Stomach smooth muscle (tissue), 2 donors: ENCODE results near the gene KSR2.

Experiments
- H3K27ac ChIP-seq: one replicate; pipeline ENCODE4 v1.7.0; 2013; ENCODE audit warnings: mild to moderate bottlenecking, low read length, inconsistent platforms
- H3K27me3 ChIP-seq, 2 donors: one replicate each; pipeline ENCODE4 v1.7.0; 2013; ENCODE audit warnings: low read length in 2 of 2; ENCODE audit not compliant: insufficient read depth in 2 of 2, control insufficient read depth in 1 of 2
- H3K36me3 ChIP-seq, 2 donors: one replicate each; pipeline ENCODE4 v1.7.0; 2013; ENCODE audit warnings: low read length in 2 of 2; ENCODE audit not compliant: control insufficient read depth in 2 of 2, insufficient read depth in 2 of 2
- H3K4me1 ChIP-seq: one replicate; pipeline ENCODE4 v1.7.0; 2013; ENCODE audit warnings: low read length; ENCODE audit not compliant: control insufficient read depth, insufficient read depth
- H3K4me3 ChIP-seq, 2 donors: one replicate each; pipeline ENCODE4 v1.7.0; 2013; ENCODE audit warnings: low read length in 2 of 2
- H3K9ac ChIP-seq, 2 donors: one replicate each; pipeline ENCODE4 v1.7.0; 2013; ENCODE audit warnings: low read length in 2 of 2, mild to moderate bottlenecking in 1 of 2
- H3K9me3 ChIP-seq, 2 donors: one replicate each; pipeline ENCODE4 v1.7.0; 2013; ENCODE audit warnings: low read length in 2 of 2; ENCODE audit not compliant: control insufficient read depth in 2 of 2
- donor health status: healthy.
- donor health status: Pancreatic carcinoma.

Gene KSR2

GRCh38 chr12:117590386-117590785 lies 378.4 kb downstream of the KSR2 start:
- Histone ChIP-seq H3K9me3 (peaks cover 3 to 13% of the 10 kb centered on the region in 2 donors), H3K27ac (no peak overlapping the region), H3K9ac (no peak overlapping the region), H3K27me3 (peaks cover 2 to 5% of the 10 kb centered on the region in 2 donors), H3K4me1 (no peaks in the 10 kb centered on the region), H3K4me3 (no peak overlapping the region), H3K36me3 (no peaks in the 10 kb centered on the region)

DNA sequence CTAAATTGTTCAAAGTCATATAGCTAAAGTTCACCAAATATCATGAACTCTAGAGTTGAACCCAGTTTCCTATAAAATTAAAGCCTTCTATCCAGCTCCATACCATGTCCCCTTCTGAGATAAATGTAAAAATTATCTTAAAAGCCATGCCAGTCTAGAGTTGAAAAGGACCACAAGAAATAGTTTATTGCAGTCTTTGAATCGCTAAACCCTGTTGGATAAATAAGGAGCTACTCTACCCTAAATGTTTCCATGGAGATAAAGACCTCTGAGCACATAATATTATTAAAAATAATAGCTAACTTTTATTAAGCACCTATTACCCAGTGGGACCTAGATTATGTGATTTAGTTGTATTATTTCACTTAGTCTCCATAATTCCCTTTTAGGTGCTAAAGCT lies 379.8 kb downstream of the KSR2 start:
- no peak overlapping the region for H3K27ac ChIP-seq
- no peak overlapping the region for H3K9ac ChIP-seq
- no peaks in the 10 kb centered on the region for H3K36me3 ChIP-seq
- H3K9me3 ChIP-seq = peaks cover 3 to 13% of the 10 kb centered on the region in 2 donors
- no peaks in the 10 kb centered on the region for H3K4me1 ChIP-seq
- H3K27me3 ChIP-seq = peaks cover 4 to 5% of the 10 kb centered on the region in 2 donors
- H3K4me3 ChIP-seq = no peak overlapping the region

DNA sequence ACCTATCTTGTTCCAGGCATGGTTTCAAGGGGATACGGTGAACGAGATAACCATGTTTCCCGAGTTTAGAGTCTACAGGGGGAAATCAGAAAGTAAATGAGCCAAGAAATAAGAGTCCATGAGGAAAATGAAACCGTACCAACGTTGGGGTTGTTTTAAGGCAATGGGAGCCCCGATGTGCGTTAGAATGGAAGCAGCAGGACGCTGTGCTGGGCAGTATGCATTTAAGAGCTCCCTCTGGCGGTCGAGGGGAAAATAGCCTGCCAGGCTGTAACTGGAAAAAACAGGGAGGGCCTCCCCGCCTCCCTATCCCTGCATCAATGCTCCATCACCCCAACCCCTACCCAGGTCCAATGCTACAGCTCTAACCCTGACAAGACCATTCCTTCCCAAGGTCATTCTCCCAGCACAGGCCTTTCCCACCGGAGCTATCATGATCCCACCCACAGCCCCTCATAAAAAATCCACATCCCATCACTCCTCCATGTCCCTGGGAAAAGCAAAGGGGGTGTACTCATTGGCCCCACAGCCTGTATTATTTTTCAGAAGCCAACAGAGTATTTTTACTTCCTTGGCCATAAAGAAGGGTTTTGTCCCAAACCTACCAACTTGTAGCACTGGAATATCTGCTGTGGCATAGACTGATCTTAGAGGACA lies 381.0 kb downstream of the KSR2 start:
- Histone ChIP-seq H3K27me3 (peaks cover 6 to 8% of the 10 kb centered on the region in 2 donors), H3K9me3 (peaks cover 3 to 13% of the 10 kb centered on the region in 2 donors), H3K36me3 (no peaks in the 10 kb centered on the region), H3K27ac (no peak overlapping the region), H3K4me1 (no peaks in the 10 kb centered on the region), H3K4me3 (no peak overlapping the region), H3K9ac (no peak overlapping the region)

GRCh38 chr12:117583677-117584225 lies 385.0 kb downstream of the KSR2 start:
- Histone ChIP-seq H3K4me3 (no peak overlapping the region), H3K36me3 (no peaks in the 10 kb centered on the region), H3K27me3 (peaks cover 8 to 11% of the 10 kb centered on the region in 2 donors), H3K9ac (no peak overlapping the region), H3K4me1 (peaks cover 5% of the 10 kb centered on the region), H3K9me3 (no peaks in the 10 kb centered on the region), H3K27ac (no peak overlapping the region)

DNA sequence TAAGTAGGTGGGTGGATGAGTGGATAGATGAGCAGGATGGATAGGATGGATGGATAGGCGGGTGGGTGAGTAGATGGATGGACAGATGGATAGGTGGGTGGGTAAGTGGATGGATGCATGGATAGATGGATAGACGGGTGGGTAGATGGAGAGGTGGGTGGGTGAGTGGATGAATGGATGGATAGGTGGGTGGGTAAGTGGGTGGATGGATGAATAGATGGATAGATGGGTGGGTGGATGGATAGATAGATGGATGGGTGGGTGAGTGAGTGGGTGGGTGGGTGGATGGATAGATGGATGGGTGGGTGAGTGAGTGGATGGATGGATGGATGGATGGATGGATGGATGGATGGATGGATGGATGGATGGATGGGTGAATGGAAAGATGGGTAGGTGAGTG lies 385.7 kb downstream of the KSR2 start:
- H3K27me3 ChIP-seq = peaks cover 8 to 11% of the 10 kb centered on the region in 2 donors
- no peak overlapping the region for H3K27ac ChIP-seq
- H3K36me3 ChIP-seq = no peaks in the 10 kb centered on the region
- no peaks in the 10 kb centered on the region for H3K9me3 ChIP-seq
- H3K4me3 ChIP-seq = no peak overlapping the region
- no peak overlapping the region for H3K9ac ChIP-seq
- H3K4me1 ChIP-seq = peaks cover 5% of the 10 kb centered on the region

- Histone ChIP-seq H3K27ac (no peak overlapping the region), H3K9ac (no peak overlapping the region), H3K4me3 (no peak overlapping the region), H3K27me3 (peaks cover 5 to 11% of the 10 kb centered on the region in 2 donors), H3K9me3 (no peaks in the 10 kb centered on the region), H3K4me1 (peaks cover 5% of the 10 kb centered on the region), H3K36me3 (no peaks in the 10 kb centered on the region)
These were observed 386.5 kb downstream of the KSR2 start for GRCh38 chr12:117582135-117582784.

- H3K9me3 ChIP-seq = no peaks in the 10 kb centered on the region
- H3K36me3 ChIP-seq = no peaks in the 10 kb centered on the region
- no peak overlapping the region for H3K27ac ChIP-seq
- peaks cover 5% of the 10 kb centered on the region for H3K4me1 ChIP-seq
- H3K9ac ChIP-seq = no peak overlapping the region
- no peak overlapping the region for H3K4me3 ChIP-seq
- H3K27me3 ChIP-seq = peaks cover 5 to 11% of the 10 kb centered on the region in 2 donors
These were observed 388.1 kb downstream of the KSR2 start for GRCh38 chr12:117580718-117581062.

GRCh38 chr12:117580015-117580717 lies 388.6 kb downstream of the KSR2 start:
- Histone ChIP-seq H3K4me3 (no peak overlapping the region), H3K27ac (no peak overlapping the region), H3K27me3 (peaks cover 5 to 11% of the 10 kb centered on the region in 2 donors), H3K9me3 (no peaks in the 10 kb centered on the region), H3K4me1 (peaks cover 5% of the 10 kb centered on the region), H3K36me3 (no peaks in the 10 kb centered on the region), H3K9ac (no peak overlapping the region)

GRCh38 chr12:117577122-117577657 lies 391.6 kb downstream of the KSR2 start:
- Histone ChIP-seq H3K36me3 (no peaks in the 10 kb centered on the region), H3K9ac (no peak overlapping the region), H3K4me3 (no peak overlapping the region), H3K27me3 (peaks cover 3 to 4% of the 10 kb centered on the region in 2 donors), H3K4me1 (peaks cover 5% of the 10 kb centered on the region), H3K27ac (no peak overlapping the region), H3K9me3 (no peaks in the 10 kb centered on the region)

DNA sequence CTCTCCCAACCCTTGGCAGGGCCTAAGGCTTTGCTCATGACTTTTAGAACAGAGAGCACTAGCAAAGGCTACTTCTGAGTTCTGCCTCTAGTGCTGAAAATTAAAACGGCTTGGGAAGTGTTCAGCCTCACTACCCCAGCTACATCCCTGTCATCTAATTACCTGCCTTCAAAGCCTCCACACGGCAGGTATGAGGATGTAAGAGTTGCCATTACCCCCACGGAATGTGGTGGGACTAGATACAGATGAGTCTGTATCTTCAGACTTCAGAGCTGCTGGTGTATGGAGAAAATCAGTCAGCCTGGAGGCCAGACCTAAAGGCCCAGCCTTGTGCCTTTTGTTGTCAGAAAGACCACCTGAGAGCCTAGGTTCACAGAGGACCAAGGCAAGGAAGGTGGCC lies 392.7 kb downstream of the KSR2 start:
- H3K36me3 ChIP-seq = no peaks in the 10 kb centered on the region
- no peak overlapping the region for H3K4me3 ChIP-seq
- H3K4me1 ChIP-seq = peaks cover 5% of the 10 kb centered on the region
- H3K9ac ChIP-seq = no peak overlapping the region
- H3K27me3 ChIP-seq = peaks cover 0 to 3% of the 10 kb centered on the region in 2 donors
- no peaks in the 10 kb centered on the region for H3K9me3 ChIP-seq
- no peak overlapping the region for H3K27ac ChIP-seq
